ENCODE measurements around the gene CSF3. TPM values are rescaled to one million over a fixed set of nuclear protein-coding genes. Genes with fewer than 3 reads are reported as not detected.
A peak's percentile ranks its signal among the peaks of the same experiment; 100 is the strongest.

CSF3 gene
- total RNA-seq, 1 experiment from 2014 or later: not detected

- POLR2A ChIA-PET: interaction anchor here (1.1 to 2.5 kb wide), 3 partner anchors 11 to 35 kb away, joined by 3 to 10 read pairs (median 6); partner anchors contain the start of genes MED24 and NR1D1
- CTCF ChIA-PET: interaction anchor here (1.1 to 4.6 kb wide), 3 partner anchors 9 to 45 kb away, joined by 4 to 36 read pairs (median 9); no protein-coding TSS in a partner anchor
- no peak overlapping the region for H3K9ac ChIP-seq (ENCODE audit: low read length)
- no peak for DNase-seq (ENCODE audit: low read depth, low spot score)
- no peak overlapping the region for H3K4me3 ChIP-seq (replicated peaks in 1 of 2; ENCODE audit: low read depth in 1 of 2, low read length in 2 of 2)
- BruUV-seq (replicated peaks): no TSS peak
- RAD21 ChIA-PET (ENCODE audit: low non-redundant PET in 1 of 2, low total read pairs in 2 of 2, uncharacterized antibody in 2 of 2, unreplicated experiment in 2 of 2): no interaction called here
- intact Hi-C loops (cut with micrococcal nuclease): no loop called here
- peaks cover 4% of the 10 kb centered on the region; the same call in 1 of the 2 replicates for H3K79me2 ChIP-seq (ENCODE audit: insufficient read depth, low read length)
- no peak for ATAC-seq
- no peaks in the 10 kb centered on the region for H3K27me3 ChIP-seq (ENCODE audit: insufficient read depth, low read length)
- H3K36me3 ChIP-seq (ENCODE audit: control insufficient read depth in 1 of 2, insufficient read depth in 2 of 2, low read length in 2 of 2): no peaks in the 10 kb centered on the region
- H3K4me2 ChIP-seq (ENCODE audit: low read length): peak overlapping the region; percentile 96; the same call in 1 of the 2 replicates
- peaks cover 59 to 70% of the 10 kb centered on the region in 2 experiments for H3K4me1 ChIP-seq (ENCODE audit: control insufficient read depth in 1 of 2, insufficient read depth in 2 of 2, low read length in 2 of 2)
- no peaks in the 10 kb centered on the region for H3K9me3 ChIP-seq (ENCODE audit: control insufficient read depth in 1 of 2, insufficient read depth in 1 of 2, low read depth in 1 of 2, low read length in 2 of 2)
- TF ChIP-seq FOSL1 (IDR thresholded peaks at IDR 0.05; ENCODE audit: low read depth) (no peak), EZH2phosphoT487 (IDR thresholded peaks at IDR 0.05; ENCODE audit: borderline replicate concordance) (no peak), SRF (IDR thresholded peaks at IDR 0.05; ENCODE audit: low read depth) (no peak), EGR1 (IDR thresholded peaks at IDR 0.05; ENCODE audit: low read depth) (no peak), JUND (IDR thresholded peaks at IDR 0.05) (no peak), EZH2 (IDR thresholded peaks at IDR 0.05) (no peak), TCF7L2 (IDR thresholded peaks at IDR 0.05; ENCODE audit: borderline replicate concordance, extremely low read depth, insufficient read depth, insufficient read length) (no peak), ELF1 (IDR thresholded peaks at IDR 0.05; ENCODE audit: borderline replicate concordance, low read depth) (no peak), REST (IDR thresholded peaks at IDR 0.05; ENCODE audit: low read depth) (no peak)
- TF ChIP-seq, protein P1, sequence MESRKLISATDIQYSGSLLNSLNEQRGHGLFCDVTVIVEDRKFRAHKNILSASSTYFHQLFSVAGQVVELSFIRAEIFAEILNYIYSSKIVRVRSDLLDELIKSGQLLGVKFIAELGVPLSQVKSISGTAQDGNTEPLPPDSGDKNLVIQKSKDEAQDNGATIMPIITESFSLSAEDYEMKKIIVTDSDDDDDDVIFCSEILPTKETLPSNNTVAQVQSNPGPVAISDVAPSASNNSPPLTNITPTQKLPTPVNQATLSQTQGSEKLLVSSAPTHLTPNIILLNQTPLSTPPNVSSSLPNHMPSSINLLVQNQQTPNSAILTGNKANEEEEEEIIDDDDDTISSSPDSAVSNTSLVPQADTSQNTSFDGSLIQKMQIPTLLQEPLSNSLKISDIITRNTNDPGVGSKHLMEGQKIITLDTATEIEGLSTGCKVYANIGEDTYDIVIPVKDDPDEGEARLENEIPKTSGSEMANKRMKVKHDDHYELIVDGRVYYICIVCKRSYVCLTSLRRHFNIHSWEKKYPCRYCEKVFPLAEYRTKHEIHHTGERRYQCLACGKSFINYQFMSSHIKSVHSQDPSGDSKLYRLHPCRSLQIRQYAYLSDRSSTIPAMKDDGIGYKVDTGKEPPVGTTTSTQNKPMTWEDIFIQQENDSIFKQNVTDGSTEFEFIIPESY (IDR thresholded peaks at IDR 0.05; ENCODE audit: extremely low read depth, insufficient replicate concordance, low read length): no peak
- TF ChIP-seq, protein P2, sequence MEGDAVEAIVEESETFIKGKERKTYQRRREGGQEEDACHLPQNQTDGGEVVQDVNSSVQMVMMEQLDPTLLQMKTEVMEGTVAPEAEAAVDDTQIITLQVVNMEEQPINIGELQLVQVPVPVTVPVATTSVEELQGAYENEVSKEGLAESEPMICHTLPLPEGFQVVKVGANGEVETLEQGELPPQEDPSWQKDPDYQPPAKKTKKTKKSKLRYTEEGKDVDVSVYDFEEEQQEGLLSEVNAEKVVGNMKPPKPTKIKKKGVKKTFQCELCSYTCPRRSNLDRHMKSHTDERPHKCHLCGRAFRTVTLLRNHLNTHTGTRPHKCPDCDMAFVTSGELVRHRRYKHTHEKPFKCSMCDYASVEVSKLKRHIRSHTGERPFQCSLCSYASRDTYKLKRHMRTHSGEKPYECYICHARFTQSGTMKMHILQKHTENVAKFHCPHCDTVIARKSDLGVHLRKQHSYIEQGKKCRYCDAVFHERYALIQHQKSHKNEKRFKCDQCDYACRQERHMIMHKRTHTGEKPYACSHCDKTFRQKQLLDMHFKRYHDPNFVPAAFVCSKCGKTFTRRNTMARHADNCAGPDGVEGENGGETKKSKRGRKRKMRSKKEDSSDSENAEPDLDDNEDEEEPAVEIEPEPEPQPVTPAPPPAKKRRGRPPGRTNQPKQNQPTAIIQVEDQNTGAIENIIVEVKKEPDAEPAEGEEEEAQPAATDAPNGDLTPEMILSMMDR (IDR thresholded peaks at IDR 0.05 in 2 of 3, conservative IDR thresholded peaks at IDR 0.05 in 1 of 3; ENCODE audit: borderline replicate concordance in 1 of 3, insufficient read depth in 1 of 3, low read depth in 2 of 3, low read length in 2 of 3): no peak
- no peak overlapping the region for H2AFZ ChIP-seq (ENCODE audit: low read depth, low read length, poor library complexity, severe bottlenecking)
- no peaks in the 10 kb centered on the region for H4K20me1 ChIP-seq (ENCODE audit: insufficient read depth)
- H3K27ac ChIP-seq (ENCODE audit: low read depth, low read length): no peak overlapping the region; the same call in 1 of the 2 replicates
- no peaks in the 10 kb centered on the region for H3K9me2 ChIP-seq (ENCODE audit: insufficient read depth)
These were observed 50.7 kb downstream of the CSF3 start for GRCh38 chr17:40065769-40066510.

Measured in HCT116 (cell line).